HUDEP-2 (cell line): Measurements from ENCODE around the gene CNKSR2.
"Not testable (repeated sequence)": the region's sequence is repeated elsewhere in the genome, so short reads cannot be mapped to it uniquely, and the experiment has no call there.

Experiments used
- DNase-seq, 76 experiments: peaks; one replicate each; lab custom pipeline; 2025; ENCODE audit not compliant: unreplicated experiment in 76 of 76; lab: John Stamatoyannopoulos, UW

CNKSR2 gene

DNA sequence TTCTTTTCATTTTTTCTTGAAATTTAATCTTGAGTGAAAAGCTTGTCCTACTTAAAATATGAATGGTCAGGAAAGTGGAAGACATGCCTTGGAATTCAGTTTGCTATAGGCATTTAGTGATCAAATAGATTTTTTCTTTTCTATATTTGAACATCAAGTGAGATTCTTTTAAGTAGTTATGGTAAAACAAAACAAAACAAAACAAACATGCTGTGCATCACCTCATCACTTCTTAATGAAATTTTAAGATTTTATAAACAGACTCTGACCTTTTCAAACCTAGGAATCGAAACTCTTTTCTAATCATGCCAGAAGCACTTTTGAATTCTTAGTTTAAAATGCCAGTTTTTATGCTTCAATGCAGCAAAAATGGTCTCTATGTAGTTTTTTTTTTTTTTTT lies 62.8 kb downstream of the CNKSR2 start:
- no peak for DNase-seq

DNA sequence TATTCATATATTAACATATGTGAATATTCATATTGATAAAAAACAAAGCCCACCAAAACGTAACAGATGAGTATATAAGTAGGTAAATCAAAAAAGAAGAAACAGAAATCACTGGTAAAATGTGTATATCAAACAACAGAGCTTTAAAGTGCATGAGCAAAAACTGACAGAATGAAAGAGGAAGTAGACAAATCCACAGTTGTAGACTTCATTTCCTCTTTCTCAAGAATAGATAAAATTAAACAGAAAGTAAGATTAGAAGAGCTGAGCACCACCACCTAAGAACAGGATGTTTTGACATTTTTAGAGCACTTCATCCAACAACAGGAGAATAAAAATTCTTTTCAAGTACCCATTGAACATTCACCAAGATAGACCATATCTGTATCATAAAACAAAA lies 64.6 kb downstream of the CNKSR2 start:
- peak in 4 of 76 experiments; percentile 1 to 6 (median 4) for DNase-seq

- no peak for DNase-seq
These were observed 66.7 kb downstream of the CNKSR2 start for GRCh38 chrX:21440911-21441310.

DNA sequence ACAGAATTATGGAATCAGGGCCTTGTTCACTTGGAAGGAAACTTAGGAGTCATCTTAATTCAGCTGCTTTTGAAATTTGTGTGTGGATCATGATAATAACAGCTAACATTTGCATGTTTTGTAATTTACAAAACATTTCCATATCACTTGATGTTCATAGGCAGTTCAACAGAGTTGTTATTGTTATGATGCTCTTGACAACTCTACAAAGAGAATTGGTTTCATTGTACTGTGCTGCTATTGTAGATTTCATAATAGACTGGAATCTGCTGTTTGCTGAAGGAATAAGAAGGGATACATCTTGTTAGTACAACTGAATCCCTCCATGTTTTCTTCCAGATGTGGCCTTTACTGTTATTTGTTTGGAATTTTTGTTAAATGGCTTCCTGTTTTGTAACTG lies 83.5 kb downstream of the CNKSR2 start:
- no peak for DNase-seq

- no peak for DNase-seq
These were observed 94.9 kb downstream of the CNKSR2 start for GRCh38 chrX:21469071-21469470.

DNA sequence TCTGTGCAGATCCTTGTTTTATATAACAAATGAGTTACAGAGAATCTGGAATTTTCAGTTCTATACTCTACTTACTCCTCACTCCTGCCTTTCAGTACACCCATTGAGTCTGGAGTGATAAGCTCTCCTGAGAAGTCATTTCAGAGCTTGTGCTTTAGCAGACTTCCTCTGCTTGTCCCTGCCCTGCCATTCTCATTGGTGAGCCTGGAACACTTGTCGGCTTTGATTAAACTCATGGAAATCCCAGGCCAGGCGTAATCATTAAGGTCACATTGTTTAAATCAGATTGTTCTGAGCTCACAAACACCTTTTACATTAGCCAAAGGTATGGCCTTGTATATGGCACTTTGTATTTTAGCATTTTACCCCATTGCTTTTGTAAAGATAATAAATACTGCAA lies 102.7 kb downstream of the CNKSR2 start:
- no peak for DNase-seq

DNA sequence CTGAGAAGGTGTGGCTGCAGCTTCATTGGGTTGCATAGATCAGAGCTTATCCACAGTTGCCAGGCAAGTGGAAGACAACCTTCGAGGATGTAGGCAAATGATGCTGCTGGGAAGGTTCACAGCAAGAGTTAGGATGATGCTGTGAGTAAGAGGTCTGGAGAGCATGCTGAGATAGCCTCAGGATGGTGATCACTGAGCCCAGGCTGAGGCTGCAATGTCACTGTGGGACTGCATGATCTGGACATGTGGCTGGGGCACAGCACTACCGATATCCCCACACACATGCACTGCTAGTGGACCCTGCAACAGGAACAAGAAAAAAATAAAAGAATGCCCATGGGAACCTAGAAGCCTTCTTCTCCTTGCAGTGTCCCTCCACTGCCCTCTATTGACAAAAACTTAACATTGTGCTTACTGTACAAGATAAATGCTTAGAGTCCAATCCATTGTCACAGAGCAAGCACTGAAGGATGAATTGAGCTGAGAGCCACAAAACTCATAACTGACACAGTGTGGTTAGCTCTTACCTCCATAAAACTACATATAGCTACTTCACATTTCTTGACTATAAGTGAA lies 105.6 kb downstream of the CNKSR2 start:
- DNase-seq = peak in 27 of 76 experiments; percentile 0 to 31 (median 3)

DNA sequence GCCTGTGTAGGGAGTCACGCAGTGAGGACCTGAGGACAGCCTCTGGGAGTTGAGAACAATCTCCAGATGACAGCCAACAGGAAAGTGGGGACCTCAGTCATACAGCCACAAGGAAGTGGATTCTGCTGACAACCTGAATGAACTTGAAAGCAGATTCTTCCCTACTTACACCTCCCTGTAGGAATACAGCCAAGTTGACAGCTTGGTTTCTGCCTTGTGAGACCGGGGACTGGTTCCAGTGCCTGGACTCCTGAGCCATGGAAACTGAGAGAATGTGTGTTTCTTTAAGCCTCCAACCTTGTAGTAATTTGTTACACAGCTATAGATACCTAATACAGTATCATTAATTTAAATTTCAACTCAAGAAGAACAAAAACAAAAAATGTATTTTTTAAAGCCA lies 107.5 kb downstream of the CNKSR2 start:
- no peak for DNase-seq

DNA sequence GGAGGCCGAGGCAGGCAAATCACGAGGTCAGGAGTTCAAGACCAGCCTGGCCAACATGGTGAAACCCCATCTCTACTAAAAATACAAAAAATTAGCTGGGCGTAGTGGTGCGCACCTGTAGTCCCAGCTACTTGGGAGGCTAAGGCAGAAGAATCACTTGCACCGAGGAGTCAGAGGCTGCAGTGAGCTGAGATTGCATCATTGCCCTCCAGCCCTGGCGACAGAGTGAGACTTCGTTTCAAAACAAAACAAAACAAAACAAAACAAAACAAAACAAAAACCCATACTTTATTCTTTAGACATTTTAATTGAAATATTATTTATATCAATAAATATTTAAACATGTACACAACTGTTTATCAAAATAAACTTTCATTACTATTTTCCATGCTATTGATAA lies 109.8 kb downstream of the CNKSR2 start:
- DNase-seq = not testable (repeated sequence)

DNA sequence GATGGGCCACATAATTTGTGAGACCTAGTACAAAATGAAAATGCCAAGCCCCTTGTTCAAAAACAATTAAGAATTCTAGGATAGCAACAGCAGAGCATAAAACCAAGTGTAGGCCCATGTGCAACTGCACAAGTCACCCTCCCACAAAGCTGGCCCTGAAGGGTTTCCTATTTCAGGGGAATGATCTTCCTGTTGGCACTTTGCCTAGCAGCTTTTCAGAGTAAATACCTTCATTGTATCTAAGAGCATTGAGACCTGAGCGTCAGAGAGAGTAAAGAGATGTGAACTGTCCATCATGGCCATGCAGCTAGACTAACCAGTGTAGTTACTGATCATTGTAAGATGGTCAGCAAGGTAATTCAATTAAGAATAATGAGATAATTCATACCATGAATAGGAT lies 113.6 kb downstream of the CNKSR2 start:
- no peak for DNase-seq

DNA sequence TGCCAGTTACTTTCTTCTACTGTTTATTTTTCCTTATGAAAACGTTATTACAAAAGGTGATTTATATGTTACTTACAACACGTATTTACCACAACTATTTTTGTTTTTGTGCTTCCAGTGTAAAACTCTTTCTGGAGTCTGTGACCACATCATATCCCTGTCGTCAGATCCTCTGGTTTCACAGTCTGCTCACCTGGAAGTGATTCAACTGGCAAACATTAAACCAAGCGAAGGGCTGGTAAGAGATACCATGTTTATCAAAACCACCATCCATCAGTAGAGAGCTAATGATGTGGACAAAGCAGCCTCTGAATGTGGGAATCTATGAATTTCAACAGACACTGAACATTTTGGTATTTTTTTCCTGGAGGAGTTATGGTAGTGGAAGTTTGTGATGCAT lies 116.1 kb downstream of the CNKSR2 start:
- no peak for DNase-seq

GRCh38 chrX:21493226-21493830 lies 119.1 kb downstream of the CNKSR2 start:
- no peak for DNase-seq

GRCh38 chrX:21503593-21503992 lies 129.4 kb downstream of the CNKSR2 start:
- DNase-seq = no peak

GRCh38 chrX:21509912-21510311 lies 135.7 kb downstream of the CNKSR2 start:
- DNase-seq = no peak

- no peak for DNase-seq
These were observed 149.8 kb downstream of the CNKSR2 start for GRCh38 chrX:21524008-21524407.

DNA sequence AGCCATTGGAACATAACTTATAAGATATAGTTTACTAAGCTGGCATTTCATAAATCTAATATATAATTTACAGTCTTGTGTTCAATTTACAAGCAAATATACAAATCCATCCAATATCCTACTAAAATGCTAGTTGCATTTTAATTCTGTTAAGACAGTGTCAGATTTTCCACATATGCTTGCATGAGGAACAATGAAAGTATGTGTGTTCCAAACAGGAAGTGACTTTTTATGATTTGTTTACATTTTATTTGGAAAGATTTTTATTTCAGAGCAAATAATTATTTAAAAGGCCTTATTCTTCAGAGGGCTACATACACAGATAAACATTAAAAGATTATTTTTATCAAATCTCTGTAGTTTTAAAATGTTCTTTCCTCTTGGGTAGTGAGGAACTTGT lies 153.9 kb downstream of the CNKSR2 start:
- DNase-seq = no peak

GRCh38 chrX:21529771-21530170 lies 155.6 kb downstream of the CNKSR2 start:
- no peak for DNase-seq

DNA sequence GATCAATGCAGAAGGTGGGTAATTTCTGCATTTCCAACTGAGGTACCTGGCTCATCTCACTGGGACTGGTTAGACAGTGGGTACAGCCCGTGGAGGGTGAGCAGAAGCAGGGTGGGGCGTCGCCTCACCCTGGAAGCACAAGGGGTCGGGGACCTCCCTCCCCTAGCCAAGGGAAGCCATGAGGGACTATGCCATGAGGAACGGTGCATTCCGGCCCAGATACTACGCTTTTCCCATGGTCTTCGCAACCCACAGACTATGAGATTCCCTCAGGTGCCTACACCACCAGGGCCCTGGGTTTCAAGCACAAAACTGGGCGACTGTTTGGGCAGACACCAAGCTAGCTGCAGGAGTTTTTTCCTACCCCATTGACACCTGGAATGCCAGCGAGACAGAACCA lies 170.4 kb downstream of the CNKSR2 start:
- DNase-seq = not testable (repeated sequence)

- no peak for DNase-seq
These were observed 185.2 kb downstream of the CNKSR2 start for GRCh38 chrX:21559417-21559816.

DNA sequence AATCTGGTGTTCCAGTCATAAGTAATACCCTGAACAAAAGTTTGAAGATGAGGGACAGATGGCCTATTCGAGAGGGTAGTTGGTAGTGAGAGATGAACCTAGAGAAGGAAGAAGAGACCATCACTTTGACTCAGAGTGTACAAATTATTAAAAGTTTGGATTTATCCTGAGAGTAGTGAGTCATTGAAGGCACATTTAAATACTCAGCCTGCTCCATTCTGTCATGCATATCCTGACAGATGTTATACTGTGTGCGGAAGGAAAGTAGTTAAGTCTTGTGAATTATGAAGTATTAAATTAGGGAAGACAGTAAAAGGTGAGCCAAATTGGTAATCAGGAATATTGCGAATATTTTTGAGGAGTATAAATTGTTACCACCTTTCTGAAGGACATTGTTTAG lies 190.8 kb downstream of the CNKSR2 start:
- no peak for DNase-seq

DNA sequence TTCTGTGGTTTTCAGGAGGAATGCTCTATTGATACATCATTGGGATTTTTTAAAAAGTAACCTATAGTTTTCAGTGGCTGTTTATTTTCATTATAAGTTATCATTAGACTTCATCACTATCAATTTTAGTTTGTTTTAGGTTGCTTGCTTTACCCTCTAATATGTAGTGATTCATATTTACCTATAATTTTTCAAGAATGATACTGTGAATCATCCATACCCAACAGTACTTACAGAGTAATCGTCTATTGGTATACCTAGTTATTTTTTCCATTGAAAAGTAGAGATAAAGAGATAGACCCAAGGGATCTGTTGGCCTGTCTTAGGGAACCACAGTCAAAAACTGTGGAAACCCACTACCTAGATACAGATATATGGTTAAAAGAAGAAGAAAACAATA lies 200.6 kb downstream of the CNKSR2 start:
- DNase-seq = no peak

GRCh38 chrX:21581479-21581878 lies 207.3 kb downstream of the CNKSR2 start:
- no peak for DNase-seq

- DNase-seq = no peak
These were observed 211.8 kb downstream of the CNKSR2 start for GRCh38 chrX:21586001-21586400.
